Measurements from ENCODE around the gene INSM1.

- TF ChIP-seq, protein P1, sequence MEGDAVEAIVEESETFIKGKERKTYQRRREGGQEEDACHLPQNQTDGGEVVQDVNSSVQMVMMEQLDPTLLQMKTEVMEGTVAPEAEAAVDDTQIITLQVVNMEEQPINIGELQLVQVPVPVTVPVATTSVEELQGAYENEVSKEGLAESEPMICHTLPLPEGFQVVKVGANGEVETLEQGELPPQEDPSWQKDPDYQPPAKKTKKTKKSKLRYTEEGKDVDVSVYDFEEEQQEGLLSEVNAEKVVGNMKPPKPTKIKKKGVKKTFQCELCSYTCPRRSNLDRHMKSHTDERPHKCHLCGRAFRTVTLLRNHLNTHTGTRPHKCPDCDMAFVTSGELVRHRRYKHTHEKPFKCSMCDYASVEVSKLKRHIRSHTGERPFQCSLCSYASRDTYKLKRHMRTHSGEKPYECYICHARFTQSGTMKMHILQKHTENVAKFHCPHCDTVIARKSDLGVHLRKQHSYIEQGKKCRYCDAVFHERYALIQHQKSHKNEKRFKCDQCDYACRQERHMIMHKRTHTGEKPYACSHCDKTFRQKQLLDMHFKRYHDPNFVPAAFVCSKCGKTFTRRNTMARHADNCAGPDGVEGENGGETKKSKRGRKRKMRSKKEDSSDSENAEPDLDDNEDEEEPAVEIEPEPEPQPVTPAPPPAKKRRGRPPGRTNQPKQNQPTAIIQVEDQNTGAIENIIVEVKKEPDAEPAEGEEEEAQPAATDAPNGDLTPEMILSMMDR (conservative IDR thresholded peaks at IDR 0.05; ENCODE audit: low read depth in 2 of 2) = no peak
- TF ChIP-seq EZH2 (IDR thresholded peaks at IDR 0.05; ENCODE audit: low read depth, unreplicated experiment) (no peak), STAT1 (IDR thresholded peaks at IDR 0.05; ENCODE audit: unreplicated experiment) (no peak), NANOG (IDR thresholded peaks at IDR 0.05; ENCODE audit: borderline replicate concordance) (no peak), EZH2phosphoT487 (IDR thresholded peaks at IDR 0.05; ENCODE audit: unreplicated experiment) (no peak), POLR2AphosphoS5 (IDR thresholded peaks at IDR 0.05; ENCODE audit: low read depth) (no peak), CREB1 (CRISPR knock-in tag; IDR thresholded peaks at IDR 0.05; ENCODE audit: low read depth) (no peak), ZNF331 (CRISPR knock-in tag; IDR thresholded peaks at IDR 0.05; ENCODE audit: low read depth) (no peak)
- TF ChIP-seq, protein P2, sequence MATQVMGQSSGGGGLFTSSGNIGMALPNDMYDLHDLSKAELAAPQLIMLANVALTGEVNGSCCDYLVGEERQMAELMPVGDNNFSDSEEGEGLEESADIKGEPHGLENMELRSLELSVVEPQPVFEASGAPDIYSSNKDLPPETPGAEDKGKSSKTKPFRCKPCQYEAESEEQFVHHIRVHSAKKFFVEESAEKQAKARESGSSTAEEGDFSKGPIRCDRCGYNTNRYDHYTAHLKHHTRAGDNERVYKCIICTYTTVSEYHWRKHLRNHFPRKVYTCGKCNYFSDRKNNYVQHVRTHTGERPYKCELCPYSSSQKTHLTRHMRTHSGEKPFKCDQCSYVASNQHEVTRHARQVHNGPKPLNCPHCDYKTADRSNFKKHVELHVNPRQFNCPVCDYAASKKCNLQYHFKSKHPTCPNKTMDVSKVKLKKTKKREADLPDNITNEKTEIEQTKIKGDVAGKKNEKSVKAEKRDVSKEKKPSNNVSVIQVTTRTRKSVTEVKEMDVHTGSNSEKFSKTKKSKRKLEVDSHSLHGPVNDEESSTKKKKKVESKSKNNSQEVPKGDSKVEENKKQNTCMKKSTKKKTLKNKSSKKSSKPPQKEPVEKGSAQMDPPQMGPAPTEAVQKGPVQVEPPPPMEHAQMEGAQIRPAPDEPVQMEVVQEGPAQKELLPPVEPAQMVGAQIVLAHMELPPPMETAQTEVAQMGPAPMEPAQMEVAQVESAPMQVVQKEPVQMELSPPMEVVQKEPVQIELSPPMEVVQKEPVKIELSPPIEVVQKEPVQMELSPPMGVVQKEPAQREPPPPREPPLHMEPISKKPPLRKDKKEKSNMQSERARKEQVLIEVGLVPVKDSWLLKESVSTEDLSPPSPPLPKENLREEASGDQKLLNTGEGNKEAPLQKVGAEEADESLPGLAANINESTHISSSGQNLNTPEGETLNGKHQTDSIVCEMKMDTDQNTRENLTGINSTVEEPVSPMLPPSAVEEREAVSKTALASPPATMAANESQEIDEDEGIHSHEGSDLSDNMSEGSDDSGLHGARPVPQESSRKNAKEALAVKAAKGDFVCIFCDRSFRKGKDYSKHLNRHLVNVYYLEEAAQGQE (IDR thresholded peaks at IDR 0.05; ENCODE audit: unreplicated experiment) = no peak
These were observed 44.8 kb downstream of the INSM1 start for GRCh38 chr20:20412750-20413149.

All from GM23338 (cell line).